GM12874 (cell line): Measurements from ENCODE around the gene ASCL4.
A peak's percentile ranks its signal among the peaks of the same experiment; 100 is the strongest.

Experiments
- TF ChIP-seq, protein P1 (sequence below): IDR thresholded peaks from 2 replicates; pipeline ENCODE4 v1.5.1; 2011; ENCODE audit warnings: low read depth, mild to moderate bottlenecking, control low read depth, low read length, moderate library complexity; ENCODE audit not compliant: insufficient read depth

Gene ASCL4

DNA sequence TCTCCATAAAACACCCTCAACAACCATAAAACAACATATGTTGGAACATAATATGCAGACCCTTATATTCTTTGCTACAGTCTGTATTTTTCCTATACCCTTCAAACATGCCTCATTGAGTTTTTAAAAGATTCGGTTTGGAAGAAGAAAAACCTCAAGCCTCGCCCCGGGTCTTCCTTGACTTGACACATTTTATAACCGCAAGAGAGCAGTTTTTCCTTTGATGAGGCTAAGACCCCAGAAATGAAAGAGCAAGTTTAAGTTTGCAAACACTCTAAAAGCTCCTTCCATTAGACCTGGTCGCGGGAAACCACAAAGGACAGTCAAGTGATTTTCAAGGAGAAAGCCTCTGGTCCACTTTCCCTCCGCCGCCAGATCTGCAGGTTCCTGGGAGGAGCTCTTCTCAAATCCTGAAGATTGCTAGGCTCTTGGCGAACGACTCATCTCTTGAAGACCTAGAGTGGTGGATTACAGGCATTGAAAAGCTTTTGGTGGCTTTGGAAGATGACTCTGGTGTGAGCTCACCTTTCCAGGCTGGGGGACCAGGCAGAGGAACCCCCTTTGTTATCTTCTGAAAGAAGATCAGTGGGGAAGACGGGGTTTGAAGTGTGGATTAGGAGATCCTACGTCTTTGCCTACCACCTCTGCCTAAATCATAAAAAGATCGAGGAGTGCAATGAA is at the start of gene ASCL4:
Gene ASCL4, plus strand, starts transcription at position 356 of the 681 bp plus-strand sequence. CDS start 515 bp downstream, outside the sequence.
- TF ChIP-seq, protein P1, sequence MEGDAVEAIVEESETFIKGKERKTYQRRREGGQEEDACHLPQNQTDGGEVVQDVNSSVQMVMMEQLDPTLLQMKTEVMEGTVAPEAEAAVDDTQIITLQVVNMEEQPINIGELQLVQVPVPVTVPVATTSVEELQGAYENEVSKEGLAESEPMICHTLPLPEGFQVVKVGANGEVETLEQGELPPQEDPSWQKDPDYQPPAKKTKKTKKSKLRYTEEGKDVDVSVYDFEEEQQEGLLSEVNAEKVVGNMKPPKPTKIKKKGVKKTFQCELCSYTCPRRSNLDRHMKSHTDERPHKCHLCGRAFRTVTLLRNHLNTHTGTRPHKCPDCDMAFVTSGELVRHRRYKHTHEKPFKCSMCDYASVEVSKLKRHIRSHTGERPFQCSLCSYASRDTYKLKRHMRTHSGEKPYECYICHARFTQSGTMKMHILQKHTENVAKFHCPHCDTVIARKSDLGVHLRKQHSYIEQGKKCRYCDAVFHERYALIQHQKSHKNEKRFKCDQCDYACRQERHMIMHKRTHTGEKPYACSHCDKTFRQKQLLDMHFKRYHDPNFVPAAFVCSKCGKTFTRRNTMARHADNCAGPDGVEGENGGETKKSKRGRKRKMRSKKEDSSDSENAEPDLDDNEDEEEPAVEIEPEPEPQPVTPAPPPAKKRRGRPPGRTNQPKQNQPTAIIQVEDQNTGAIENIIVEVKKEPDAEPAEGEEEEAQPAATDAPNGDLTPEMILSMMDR, result no peak

GRCh38 chr12:107730618-107731341 is 43.7 kb upstream of the ASCL4 start:
- TF ChIP-seq, protein P1, result no peak

DNA sequence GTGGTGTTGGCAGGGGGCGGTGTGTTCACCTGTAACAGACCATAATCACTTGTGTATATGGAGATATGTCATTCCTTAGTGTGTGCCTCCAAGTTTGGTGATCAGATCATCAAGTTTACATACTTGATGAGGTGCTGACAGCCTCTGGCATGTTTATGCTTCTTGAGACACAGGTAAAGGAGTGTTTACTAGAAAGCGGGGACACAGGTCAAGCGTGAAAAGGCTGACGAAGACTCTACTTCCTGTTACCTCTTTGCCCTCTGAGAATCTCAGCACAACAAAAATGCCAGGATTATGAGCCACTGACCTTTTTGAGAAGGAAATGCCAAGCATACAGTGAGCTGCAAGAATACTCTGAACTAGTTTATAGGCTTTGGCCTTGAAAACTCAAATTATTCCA is 43.1 kb upstream of the ASCL4 start:
- TF ChIP-seq, protein P1, result no peak

- TF ChIP-seq, protein P1, result no peak
Measured at GRCh38 chr12:107732365-107732764, 42.1 kb upstream of the ASCL4 start.

DNA sequence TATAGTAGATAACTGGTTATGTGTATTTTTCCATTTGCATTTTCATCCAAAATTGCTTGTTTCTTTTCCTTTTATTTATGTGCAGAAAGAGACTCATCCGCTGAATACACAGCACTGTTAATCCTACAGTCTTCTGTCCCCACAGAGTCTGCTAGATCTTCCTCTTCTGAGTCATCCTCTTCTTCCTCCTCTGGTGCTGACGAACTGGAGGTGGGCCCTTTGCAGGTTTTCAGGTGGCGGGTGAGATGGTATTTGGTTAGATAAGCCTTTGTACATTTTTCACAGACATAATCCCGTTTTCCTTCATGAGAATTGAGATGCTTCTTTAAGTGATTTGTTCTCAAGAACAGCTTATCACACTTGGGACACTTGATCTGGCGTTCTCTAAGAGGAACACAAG is 40.4 kb upstream of the ASCL4 start:
- TF ChIP-seq, protein P1, result no peak

DNA sequence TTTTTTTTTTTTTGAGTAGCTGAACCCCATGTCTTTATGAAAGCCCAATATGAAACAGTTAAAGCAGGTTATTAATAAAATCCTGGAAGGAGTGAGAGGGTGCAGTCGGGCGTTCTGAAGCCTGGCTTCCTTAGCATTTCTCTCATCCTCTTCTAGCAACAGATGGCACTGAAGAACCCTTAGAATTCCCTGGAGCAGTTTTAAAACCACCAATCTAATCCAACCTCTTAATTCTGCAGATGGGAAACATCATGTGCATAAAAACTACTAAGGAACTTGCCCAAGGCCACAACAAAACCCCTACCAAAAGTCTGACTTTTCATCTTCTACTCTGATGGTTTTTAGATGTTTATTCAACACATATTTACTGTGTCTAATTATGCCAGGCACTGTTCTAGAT is 38.7 kb upstream of the ASCL4 start:
- TF ChIP-seq, protein P1, result no peak

DNA sequence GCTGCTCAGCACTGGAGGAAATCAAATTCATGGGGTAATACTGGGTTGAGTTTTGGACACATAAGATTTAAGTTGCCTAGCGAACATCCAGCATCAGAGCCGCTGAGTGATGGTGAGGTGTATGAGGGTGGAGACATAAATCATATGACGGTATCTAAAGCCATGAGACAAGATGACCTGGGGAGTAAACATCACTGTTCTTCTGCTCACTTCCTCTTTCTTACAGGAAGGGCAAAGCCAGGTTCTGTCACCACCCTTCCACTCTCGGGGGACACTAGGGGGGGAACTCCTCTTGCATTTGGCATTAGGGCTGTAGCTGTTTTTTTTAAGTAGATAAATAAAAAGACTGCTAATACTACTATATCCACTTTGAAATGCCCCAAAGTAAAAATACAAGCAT is 37.6 kb upstream of the ASCL4 start:
- TF ChIP-seq, protein P1, result peak; percentile 33; the same call in 1 of the 2 replicates
